KBM-7 (cell line): ENCODE results near the gene ABI1.
"Not testable (repeated sequence)": the region's sequence is repeated elsewhere in the genome, so short reads cannot be mapped to it uniquely, and the experiment has no call there.

Experiments used
- DNase-seq: peaks from one replicate; pipeline ENCODE4 v3.0.0-alpha.2; 2015
- in situ Hi-C: fragments of 300-500 bp; cut with MboI; formaldehyde crosslinking; loops from 2 replicates; pipeline ENCODE4 v1.14.3; 2020; ENCODE audit warnings: low sequenced_read_pairs, low pct_unique_long_range_greater_than_20kb, mixed read lengths

The ABI1 gene

DNA sequence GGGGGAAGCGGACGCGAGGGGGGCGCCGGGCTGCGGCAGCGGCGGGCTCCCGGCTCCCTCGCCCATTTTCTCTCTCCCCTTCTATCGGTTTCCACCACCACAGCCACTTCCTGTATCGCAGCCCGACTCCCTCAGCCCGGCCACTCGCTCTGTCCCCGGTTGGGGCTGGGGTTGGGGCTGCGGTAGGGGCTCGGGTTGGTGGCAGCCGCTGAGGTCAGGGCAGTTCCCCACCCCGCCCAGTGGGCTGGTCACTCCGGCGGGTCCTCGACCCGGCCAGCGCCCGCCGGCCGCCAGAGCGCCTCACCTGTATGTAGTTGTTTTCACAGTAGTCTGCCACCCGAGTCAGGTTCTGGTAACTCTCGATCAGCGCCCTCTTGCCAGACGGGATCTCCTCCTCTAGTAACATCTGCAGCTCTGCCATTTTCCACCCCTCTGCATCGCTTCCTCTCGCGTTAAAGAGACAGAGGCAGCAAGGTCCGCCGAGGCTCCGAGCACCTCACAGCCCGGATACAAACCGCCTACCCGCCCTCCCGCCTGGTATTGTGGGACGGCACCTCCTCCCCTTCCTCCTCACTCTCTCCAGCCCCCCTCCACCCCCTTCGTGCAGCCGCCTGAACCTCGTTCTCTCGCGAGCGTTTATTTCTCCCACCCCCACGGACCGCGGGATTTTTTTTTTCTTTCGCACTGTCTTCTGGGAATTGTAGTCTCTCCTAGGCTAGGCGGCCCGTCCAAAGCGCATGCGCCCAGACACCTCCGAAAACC is at the start of gene ABI1:
Gene ABI1, minus strand, starts transcription at position 516 of the 762 bp plus-strand sequence. Its CDS starts 95 bp downstream, at position 421.
- in situ Hi-C loops: no loop called here
- peak; percentile 100 for DNase-seq

DNA sequence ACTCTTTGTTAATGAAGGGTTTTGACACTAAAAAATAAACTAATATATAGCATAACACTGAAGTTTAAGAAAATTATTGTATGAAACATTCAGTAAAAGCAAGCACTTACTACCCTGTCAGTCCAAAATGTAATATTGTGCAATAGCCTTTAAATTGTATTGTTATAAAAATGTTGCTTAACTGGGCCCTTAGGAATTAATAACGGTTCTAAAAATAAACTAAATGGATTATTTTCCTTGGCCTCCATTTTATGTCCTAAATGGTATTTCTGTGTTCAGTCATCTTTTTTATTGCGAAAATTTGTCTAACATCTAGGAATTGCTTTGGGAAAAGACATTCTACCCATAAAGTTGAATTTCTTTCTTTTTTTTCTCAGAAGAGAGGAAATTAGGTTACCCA is 49.0 kb upstream of the ABI1 start:
- DNase-seq: no peak
- in situ Hi-C loops: no loop called here

DNA sequence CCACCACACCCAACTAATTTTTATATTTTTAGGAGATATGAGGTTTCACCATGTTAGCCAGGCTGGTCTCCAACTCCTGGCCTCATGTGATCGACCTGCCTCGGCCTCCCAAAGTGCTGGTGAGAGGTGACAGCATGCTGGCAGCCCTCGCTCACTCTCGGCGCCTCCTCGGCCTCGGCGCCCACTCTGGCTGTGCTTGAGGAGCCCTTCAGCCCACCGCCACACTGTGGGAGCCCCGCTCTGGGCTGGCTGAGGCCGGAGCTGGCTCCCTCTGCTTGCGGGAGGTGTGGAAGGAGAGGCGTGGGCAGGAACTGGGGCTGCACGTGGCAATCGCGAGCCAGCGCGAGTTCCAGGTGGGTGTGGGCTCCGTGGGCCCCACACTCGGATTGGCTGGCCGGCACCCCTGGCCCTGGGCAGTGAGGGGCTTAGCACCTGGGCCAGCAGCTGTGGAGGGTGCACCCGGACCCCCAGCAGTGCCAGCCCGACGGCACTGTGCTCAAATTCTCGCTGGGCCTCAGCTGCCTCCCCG is 44.6 kb upstream of the ABI1 start:
- in situ Hi-C loops, DNase-seq: not testable (repeated sequence)

DNA sequence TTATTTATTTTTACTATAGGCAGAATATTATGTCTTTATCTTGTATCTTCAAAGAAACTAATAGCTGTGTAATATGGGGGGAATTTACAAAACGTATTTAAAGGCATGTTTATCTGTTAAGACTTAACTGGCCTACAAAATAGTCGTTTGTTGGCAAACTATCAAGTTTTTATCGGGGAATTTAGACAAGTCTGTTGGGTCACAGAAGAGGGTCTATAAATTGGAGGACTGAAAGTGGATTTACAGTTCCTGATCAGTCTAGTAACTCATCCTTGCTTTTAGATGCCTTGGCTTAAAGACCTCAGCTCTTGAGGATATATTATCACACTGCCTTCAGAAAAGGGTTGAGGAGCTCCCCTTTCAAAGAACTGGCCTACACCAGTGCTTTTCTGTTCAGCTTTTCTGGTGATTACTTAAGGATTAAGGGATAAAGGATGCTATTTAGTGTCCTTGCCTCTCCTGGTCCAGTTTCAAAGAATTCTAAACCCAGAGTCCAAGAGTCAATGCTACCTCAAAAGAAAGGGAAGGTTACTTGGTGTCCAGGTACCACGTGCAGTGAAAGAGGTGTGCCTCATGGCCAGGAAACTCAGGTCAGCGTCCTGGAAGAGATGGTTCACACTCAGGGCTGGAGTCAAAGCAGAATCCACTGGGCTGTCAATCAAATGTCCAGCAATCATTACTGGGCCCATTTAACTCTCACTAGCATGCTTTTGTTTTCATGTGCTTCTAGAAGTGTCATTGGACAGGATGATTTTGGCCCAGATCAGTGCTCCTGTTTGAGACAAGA is 42.9 kb upstream of the ABI1 start:
- DNase-seq: no peak
- in situ Hi-C loops: no loop called here

DNA sequence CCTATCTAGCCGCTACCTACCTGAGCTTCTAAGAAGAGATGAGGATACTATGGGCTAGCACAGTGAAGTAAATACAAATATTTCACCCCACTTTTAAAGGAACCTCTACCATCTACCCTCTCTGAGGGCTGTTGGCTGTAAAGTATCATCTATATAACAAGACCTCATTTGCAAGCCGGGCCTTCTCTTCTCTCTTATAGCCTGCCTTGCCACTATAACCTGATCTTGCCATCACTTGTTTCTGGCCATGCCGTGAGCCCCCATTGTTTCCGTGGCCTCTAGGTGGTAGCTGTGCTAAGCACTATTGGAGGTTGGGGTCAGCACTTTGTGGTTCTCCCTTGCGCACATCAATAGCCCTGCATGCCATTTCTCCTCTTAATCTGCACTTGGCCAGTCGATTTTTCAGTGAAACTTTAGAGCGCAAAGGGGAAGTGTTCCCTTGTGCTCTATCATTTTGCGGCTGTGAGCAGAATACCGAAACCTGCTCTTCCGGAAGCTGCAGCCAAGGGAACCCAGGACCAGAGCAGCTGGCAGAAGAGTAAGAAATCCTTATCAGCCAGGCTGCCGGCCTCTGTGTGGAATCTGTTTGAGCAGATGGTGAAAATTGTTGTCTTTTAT is 31.7 kb upstream of the ABI1 start:
- in situ Hi-C loops: loop anchor here (5.0 kb wide), 1 partner anchor 465 kb away; no protein-coding TSS in a partner anchor
- peak; percentile 94 for DNase-seq

DNA sequence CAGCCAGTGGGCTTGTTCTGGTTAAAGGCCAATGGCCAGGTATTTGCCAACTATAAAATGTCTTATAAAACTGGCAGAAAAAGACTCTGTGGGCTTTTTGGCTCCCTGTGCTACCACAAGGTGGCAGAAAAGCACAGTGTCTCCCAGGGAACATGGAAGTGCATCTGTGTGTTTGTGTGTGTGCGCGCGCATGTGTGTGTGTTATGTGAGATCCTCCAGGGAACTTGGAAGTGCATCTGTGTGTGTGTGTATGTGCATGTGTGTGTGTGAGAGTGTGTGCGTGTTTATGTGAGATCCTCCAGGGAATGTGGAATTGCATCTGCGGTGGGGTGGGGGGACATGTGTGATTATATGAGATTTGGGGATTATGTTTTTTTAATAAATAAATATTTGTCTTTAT is 30.2 kb upstream of the ABI1 start:
- DNase-seq: peak; percentile 88
- in situ Hi-C loops: loop anchor here (5.0 kb wide), 1 partner anchor 466 kb away; no protein-coding TSS in a partner anchor

DNA sequence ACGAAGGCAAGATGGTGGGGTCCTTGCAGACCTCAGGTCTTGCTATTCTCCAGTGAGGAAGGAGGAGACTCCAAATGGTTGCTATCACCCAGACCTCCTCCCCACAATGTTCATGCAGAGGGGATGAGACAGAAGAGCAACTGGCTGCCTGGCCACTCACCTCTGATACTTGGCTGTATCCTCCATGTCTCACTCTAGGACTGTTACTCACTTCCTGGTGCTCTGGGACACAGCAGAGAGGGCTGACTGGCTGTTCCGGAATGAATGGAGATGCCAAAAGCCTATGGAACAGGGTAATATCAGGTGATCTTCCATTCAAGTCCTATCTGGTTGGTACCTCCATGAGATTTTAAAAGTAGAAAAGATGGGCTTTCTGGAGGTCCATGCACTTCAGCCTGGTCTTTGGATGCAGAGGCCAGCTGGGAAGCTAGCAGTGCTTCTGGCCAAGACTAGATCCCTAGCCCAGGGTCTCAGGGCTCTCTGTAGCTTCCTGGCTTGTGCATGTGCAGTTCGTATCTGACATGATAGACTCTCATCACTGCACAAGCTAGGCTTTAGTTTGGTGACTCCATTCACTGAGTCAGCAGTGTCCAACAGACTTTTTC is 27.0 kb upstream of the ABI1 start:
- in situ Hi-C loops: no loop called here
- DNase-seq: no peak

DNA sequence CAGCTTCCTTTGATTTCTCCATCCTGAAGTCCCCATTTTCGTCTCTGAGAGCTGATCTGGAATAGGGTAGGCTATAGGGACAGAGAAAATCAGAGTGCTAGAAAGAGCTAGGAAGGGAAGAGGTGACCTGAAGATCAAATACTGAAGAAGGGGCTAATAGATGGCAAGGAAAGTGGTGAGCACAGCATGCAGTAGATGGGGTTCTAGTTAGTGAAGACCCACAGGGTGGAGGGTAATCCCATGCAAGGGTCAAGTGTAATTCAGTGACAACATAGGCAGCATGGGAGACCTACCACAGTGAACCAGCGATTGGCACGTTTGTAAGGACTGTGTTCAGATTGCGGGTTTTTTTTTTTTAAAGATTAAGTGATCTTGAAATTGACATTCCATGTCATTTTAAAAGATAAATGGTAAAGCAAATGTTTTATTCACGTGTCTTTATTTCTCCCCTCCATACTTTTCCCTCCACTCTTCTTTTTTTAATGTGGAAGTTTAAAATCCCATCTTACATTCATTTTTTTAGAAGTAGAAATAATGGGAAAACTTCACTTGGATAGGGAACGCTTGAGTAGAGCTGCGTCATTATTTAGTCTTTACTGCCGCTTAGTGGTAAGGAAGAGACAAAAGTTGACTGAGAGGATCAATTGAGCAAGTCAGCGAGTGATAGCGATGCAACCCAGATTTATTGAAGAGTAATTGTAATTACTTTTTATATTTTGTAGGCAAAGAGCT is 21.0 kb upstream of the ABI1 start:
- DNase-seq: peak; percentile 61
- in situ Hi-C loops: no loop called here

DNA sequence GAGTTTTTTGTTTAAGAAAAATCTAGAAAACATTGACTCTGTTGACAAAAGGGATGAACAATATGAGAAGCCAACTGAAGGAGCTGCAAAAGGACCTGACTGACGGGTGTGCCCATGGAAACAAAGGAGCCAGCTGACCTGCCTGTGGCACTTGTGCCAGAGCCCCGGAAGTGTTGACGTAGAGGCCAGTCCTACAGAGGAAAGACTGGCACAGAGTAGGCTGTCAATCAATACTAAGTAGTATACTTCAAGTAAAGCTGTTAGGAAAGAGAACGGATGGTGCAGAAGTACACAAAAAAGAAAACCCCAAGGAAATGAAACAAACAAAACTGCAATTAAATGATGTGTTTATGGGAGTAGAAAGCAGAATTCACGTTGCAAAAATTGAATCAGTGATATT is 19.0 kb upstream of the ABI1 start:
- in situ Hi-C loops: no loop called here
- DNase-seq: no peak

DNA sequence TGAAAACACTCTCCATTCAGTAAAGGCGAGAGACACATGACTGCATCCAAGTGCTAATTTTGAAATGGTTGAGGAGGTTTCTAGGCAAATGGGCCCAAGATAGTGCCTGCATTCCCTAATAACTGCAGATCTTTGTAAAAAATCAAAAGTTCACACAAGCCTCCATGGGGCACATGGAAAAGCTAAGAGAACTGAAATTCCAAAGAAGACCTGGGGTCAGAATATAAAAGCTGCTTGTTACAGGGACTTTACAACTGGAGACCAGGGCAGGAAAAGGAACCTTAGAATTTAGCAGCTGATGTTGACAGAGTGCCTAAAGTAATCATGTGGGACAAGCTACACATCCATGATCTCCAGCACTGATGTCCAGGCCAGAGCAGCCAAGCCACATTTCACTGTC is 10.0 kb upstream of the ABI1 start:
- no peak for DNase-seq
- in situ Hi-C loops: no loop called here

DNA sequence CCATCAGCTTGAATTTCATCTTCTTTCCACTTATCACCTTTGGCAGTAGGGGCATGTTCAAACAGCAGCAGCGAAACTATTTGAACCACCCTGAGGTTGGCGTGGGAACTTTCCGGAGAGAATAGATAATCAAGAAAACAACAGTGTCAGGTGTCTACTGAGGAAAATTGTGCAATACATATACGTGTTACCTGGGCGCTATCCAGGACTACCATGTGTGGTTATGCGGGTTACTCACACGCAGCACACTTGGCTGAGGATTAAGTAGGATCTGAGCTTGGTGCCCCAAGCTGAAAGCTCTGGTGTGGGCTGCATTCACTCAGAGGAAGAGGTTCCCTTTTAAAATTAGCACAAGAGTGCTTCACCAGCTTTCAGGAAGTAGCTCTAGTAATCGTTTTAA is 8.8 kb upstream of the ABI1 start:
- peak; percentile 88 for DNase-seq
- in situ Hi-C loops: no loop called here

DNA sequence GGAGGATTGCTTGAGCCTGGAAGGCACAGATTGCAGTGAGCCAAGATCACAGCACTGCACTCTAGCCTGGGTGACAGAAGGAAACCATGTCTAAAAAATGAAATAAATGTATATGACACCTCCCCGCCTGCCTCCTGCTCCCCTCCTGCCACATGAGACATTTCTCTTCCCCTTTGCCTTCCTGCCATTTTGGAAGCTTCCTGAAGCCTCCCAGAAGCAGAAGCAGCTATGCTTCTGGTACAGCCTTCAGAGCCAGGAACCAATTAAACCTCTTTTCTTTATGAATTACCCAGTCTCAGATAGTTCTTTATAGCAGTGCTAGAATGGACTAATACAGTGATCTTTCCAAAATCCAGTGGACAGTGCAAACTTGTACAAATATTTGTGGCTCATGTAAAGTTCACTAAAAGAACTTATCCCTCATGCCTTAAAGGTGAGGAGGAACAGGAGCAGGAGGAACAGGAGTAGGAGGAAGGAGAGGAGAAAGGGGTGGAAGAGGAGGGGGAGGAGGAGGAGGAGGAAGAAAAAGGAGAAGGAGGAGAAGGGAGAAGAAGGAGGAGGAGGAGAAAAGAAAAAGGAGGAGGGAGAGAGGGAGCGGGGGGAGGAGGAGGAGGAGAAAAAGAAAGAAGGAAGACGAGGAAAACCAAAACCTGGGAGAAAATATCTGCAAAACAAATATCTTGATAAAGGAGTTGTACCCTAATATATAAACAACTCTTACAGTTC is 2.8 kb upstream of the ABI1 start:
- peak; percentile 32 for DNase-seq
- in situ Hi-C loops: no loop called here

DNA sequence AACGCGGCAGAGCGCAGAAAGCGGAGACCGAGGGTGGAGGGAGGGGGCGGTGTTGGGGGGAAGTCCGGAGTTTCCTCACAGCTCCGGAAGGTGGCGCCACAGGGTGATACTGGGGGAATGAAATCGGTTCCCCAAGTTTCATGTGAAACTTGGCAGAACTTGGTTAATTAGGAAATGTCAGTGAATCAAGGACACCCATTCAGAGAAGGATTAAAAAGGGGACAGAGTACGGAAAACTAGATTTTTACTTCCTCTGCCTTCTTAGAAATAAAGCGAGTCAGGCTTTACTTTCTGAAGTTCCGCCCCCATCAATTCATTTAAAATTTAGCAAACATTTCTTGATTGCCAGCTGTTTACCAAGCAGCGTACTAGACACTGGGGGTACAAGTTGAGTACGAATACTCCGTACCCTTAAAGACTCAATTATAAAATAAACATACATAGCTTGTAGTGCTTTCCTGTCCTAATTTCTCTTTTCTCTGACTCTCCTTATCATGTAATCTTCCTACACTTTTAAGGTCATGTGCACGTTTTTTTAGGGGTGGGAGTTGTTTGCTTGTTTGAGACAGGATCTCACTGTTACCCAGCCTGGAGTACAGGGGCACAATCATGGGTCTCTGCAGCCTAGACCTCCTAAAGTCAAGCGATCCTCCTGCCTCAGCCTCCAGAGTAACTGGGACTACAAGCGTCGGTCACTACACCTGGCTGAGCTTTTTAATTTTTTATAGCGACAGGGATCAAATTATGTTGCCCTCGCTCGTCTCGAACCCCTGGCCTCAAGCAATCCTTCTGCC is 644 bp upstream of the ABI1 start:
- DNase-seq: no peak
- in situ Hi-C loops: no loop called here

DNA sequence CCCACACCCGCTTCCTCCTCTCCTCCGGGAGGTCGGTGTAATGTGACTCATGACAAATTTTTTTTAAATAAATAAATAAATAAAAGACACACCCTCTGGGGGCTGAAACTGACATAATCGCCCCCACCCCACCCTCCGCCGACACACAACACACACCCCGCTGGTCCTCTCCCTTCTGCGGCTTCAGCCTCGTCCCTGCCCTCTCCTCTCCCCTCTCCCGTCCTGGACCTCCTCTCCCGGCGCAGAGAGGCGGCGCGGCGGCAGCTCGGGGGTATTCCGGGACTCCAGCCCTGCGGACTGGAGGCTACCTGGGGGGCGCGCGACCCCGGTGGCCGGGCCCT is 686 bp downstream of the ABI1 start:
- in situ Hi-C loops: no loop called here
- DNase-seq: peak; percentile 73

DNA sequence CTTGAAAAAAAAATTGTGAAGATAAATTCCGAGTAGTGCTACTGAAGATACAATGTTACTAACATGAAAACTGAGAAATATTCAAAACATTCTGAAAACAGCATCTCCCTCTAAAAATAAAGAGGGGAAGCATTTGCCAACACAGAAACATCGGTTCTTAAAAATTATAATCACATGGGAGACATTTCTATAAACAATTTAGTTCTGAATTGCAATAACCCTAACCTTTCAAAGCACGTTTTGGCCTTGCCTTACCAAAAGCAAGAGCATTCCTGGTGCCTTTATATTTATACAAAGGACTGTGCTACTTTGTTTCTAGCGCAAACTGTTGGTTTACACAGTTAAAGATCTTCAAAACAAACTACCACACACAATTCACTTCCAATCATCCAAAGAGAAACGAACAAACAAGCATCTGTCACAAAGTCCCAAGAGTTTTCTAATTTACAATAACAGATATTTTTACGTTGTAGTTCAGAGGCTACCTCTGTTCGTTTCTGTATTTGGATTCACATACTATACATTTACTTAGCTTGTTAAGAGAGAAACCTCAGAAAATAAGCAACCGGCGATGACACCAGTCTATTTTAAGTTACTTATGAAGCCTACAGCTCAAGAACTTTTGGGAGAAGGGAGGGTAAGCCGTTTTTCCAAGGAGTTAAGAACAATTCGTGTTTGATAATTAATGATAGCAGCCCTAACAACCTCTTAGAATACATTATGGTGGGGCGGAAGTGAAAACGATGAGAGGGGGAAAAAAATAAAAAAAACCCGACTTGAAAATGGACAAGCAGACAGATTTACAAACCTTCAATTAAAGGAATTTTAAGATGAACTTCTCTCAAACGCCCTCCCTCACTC is 1.3 kb downstream of the ABI1 start:
- in situ Hi-C loops: no loop called here
- DNase-seq: peak; percentile 26

DNA sequence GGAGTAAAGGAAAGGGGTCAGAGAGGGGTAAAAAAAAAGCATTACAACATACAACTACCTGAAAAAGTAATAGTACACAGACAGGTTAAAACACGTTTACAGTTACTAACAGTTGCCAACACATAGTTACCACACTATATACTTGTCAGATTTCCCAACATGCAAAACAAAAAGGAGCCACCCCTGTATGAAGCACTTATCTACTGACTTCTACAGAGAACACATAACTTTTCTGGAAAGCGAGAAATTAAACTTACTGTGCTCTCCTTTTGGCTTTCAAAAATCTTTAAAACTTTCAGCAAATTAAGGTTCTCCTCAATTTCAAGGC is 2.1 kb downstream of the ABI1 start:
- DNase-seq: peak; percentile 33
- in situ Hi-C loops: no loop called here
